Measurements from ENCODE around the gene MRPS14.
"Not testable (repeated sequence)": the region's sequence is repeated elsewhere in the genome, so short reads cannot be mapped to it uniquely, and the experiment has no call there.

Gene MRPS14

DNA sequence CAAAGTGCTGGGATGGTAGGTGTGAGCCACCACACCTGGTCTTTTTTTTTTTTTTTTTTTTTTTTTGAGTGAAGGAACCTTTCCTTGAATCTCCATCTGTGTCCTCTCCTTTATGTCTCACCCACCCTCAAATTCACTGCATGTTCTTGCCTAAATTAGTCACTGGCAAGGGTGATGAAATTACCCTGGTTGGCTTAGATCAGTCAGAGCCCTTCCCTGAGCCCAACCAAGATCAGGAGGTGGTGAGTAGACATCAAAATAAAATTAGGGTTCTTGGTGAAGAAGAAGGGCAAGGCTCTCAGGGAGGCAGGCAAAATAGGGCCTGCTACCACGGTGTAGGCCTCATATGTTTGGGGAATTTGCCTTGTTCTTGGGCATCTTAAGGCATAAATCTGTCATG is 39.1 kb upstream of the MRPS14 start:
- no peak for TF ChIP-seq CTCF (IDR thresholded peaks at IDR 0.05; ENCODE audit: low read depth, low read length)
- DNase-seq (ENCODE audit: extremely low read depth, low read depth): no peak

GRCh38 chr1:175054736-175055135 is 31.5 kb upstream of the MRPS14 start:
- TF ChIP-seq CTCF (IDR thresholded peaks at IDR 0.05; ENCODE audit: low read depth, low read length): no peak
- DNase-seq (ENCODE audit: extremely low read depth, low read depth): no peak

DNA sequence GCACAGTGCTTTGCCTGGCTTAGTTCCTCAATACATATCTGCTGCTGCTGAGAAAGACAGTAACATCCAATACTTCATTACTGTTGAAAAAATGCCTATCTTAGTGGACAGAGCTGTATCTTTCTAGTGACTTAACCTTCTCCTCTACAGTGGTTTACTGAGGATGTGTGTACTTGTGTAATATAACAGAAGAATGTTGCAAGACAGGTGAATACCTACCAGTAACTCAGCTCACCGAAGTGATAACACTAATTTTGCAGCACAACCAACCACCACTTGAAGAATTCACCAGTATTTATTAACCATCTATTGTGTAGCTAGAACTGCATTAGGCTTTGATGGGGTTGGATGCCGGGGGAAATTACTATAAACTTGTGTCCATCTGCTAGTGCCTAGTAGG is 27.8 kb upstream of the MRPS14 start:
- no peak for TF ChIP-seq CTCF (IDR thresholded peaks at IDR 0.05; ENCODE audit: low read depth, low read length)
- DNase-seq (ENCODE audit: extremely low read depth, low read depth): no peak

DNA sequence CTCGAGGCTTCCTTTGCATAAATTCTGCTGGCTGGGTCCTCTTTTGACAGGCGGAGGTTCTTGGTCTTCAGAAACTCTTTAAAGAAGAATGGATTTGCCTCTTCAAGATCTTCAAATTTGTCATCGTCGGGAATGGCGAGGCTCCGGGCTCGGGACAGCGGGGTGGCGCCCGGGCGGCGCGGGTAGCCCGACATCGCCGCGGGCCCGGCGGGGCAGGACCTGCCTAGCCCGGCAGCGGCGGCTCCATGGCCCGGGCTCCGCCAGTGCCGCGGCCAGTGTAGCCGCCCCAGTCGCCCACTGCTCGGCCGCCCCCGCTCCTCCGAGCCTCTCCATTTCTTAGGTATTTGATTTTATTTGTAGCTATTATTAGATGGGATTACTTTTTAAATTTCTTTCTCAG is 22.3 kb upstream of the MRPS14 start:
- TF ChIP-seq CTCF (IDR thresholded peaks at IDR 0.05; ENCODE audit: low read depth, low read length): no peak
- DNase-seq (ENCODE audit: extremely low read depth, low read depth): no peak

DNA sequence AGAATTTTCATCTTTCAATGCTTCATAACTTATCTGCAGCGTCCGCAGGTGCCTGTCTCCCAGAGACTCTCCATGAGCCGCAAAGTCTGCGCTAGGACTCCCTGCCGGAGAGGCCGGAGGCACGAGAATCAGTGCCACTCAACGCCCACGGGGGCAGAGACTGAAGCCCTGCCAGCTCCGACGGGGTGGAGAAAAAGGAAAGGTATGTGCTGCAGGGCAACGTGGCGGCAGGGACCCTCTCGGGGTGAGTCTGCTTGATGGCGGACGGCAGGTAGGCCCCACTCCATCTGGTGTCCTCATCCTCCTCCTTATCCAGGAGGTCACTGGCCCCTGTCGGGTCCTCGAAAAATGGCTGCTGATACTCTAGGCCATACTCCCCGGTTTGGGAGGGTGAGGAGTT is 21.9 kb upstream of the MRPS14 start:
- no peak for DNase-seq (ENCODE audit: extremely low read depth, low read depth)
- no peak for TF ChIP-seq CTCF (IDR thresholded peaks at IDR 0.05; ENCODE audit: low read depth, low read length)

GRCh38 chr1:175044591-175044990 is 21.4 kb upstream of the MRPS14 start:
- DNase-seq (ENCODE audit: extremely low read depth, low read depth): not testable (repeated sequence)

DNA sequence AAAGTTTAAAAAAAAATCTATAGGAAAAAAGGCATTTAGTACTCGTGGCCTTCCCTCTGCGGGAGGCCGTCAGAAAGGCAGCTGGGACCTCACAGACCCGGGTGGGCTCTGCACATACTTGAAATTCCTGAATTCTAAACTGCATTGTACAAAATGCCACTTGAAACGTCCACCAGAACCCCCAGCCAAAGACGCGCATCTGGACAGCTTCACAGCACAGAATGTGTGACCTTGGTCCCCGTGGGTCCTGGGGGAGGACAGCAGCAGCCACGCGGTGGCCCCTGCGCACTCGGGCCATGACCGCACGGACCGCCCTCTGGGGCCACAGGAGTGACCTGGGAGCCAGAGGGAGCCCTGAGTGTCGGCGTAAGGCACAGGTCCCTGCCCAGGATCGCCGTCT is 20.6 kb upstream of the MRPS14 start:
- no peak for TF ChIP-seq CTCF (IDR thresholded peaks at IDR 0.05; ENCODE audit: low read depth, low read length)
- no peak for DNase-seq (ENCODE audit: extremely low read depth, low read depth)

DNA sequence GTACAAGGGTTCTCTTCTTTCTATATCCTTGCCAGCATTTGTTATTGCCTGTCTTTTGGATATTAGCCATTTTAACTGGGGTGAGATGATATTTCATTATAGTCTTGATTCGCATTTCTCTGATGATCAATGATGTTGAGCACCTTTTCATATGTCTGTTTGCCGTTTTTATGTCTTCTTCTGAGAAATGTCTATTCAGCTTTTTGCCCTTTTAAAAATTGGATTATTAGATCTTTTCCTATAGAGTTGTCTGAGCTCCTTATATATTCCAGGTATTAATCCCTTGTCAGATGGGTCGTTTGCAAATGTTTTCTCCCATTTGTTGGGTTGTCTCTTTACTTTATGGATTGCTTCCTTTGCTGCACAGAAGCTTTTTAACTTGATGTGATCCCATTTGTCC is 19.4 kb upstream of the MRPS14 start:
- TF ChIP-seq CTCF (IDR thresholded peaks at IDR 0.05; ENCODE audit: low read depth, low read length): no peak
- no peak for DNase-seq (ENCODE audit: extremely low read depth, low read depth)

Measured in AG09319 (cell line).